IMR-90 (cell line): ENCODE measurements around the gene GPR158.

ENCODE experiments used
- CEBPB ChIP-seq: IDR thresholded peaks from 2 replicates; pipeline ENCODE4 v1.6.1; 2012; ENCODE audit warnings: low read depth, low read length, improper control_type of control experiment
- CTCF ChIP-seq: conservative IDR thresholded peaks from 2 replicates; pipeline ENCODE4 v1.5.1; 2012; ENCODE audit warnings: mild to moderate bottlenecking, low read depth, low read length, improper control_type of control experiment
- ELK1 ChIP-seq: fragments of 150-350 bp; IDR thresholded peaks from 2 replicates; pipeline ENCODE4 v1.6.1; 2016; ENCODE audit warnings: low read depth, mild to moderate bottlenecking, low read length, moderate library complexity, borderline replicate concordance
- FOS ChIP-seq: fragments of 150-350 bp; IDR thresholded peaks from 2 replicates; pipeline ENCODE4 v1.6.1; 2016; ENCODE audit warnings: low read depth, low read length
- MAZ ChIP-seq: IDR thresholded peaks from 2 replicates; pipeline ENCODE4 v1.6.1; 2012; ENCODE audit warnings: low read depth, mild to moderate bottlenecking, low read length, improper control_type of control experiment, moderate library complexity, borderline replicate concordance
- POLR2A ChIP-seq: IDR thresholded peaks from 2 replicates; pipeline ENCODE4 v1.6.1; 2012; ENCODE audit warnings: mild to moderate bottlenecking, low read depth, low read length
- RAD21 ChIP-seq: IDR thresholded peaks from 2 replicates; pipeline ENCODE4 v1.6.1; 2012; ENCODE audit warnings: low read length, improper control_type of control experiment
- RCOR1 ChIP-seq: IDR thresholded peaks from 2 replicates; pipeline ENCODE4 v1.6.1; 2012; ENCODE audit warnings: mild to moderate bottlenecking, low read length, improper control_type of control experiment; ENCODE audit not compliant: insufficient replicate concordance
- RFX5 ChIP-seq: IDR thresholded peaks from 2 replicates; pipeline ENCODE4 v1.8.0; 2012; ENCODE audit warnings: low read depth, mild to moderate bottlenecking, low read length, moderate library complexity
- USF2 ChIP-seq: fragments of 150-350 bp; IDR thresholded peaks from 2 replicates; pipeline ENCODE4 v1.6.1; 2017; ENCODE audit warnings: mild to moderate bottlenecking, antibody characterized with exemption, low read length, low read depth

- TF ChIP-seq CTCF (no peak), ELK1 (no peak), FOS (no peak), RCOR1 (no peak), CEBPB (no peak), RAD21 (no peak), USF2 (no peak), POLR2A (no peak), MAZ (no peak), RFX5 (no peak)
Measured at GRCh38 chr10:25182636-25183035, 7.8 kb downstream of the GPR158 start.
